Esophagus muscularis mucosa (tissue), 4 donors: Measurements from ENCODE around the gene PRAME. TPM values are rescaled to one million over a fixed set of nuclear protein-coding genes. Genes with fewer than 3 reads are reported as not detected.

Experiments used
- DNase-seq: peaks from one replicate; pipeline ENCODE4 v3.0.0-alpha.2; 2017; ENCODE audit errors: extremely low spot score
- H3K27ac ChIP-seq, 4 donors: fragments of 200-600 bp; sonication (generic); replicated peaks in 1 of 4; 1 replicate in 3 of 4; 2 replicates in 1 of 4; pipeline ENCODE4 v1.5.1; 2016 to 2019; ENCODE audit warnings: mild to moderate bottlenecking in 1 of 4
- H3K27me3 ChIP-seq, 4 donors: fragments of 200-600 bp; sonication (generic); one replicate each; pipeline versions ENCODE4 v1.5.1 to v1.6.0; 2016 to 2019
- H3K36me3 ChIP-seq, 4 donors: fragments of 200-600 bp; sonication (generic); one replicate each; pipeline ENCODE4 v1.5.1; 2016 to 2019
- H3K4me1 ChIP-seq, 4 donors: fragments of 200-600 bp; sonication (generic); one replicate each; pipeline ENCODE4 v1.5.1; 2016 to 2019
- H3K4me3 ChIP-seq, 4 donors: fragments of 200-600 bp; sonication (generic); 1 replicate in 2 of 4; 2 replicates in 2 of 4; pipeline ENCODE4 v1.5.1; 2016 to 2019; ENCODE audit warnings: mild to moderate bottlenecking in 4 of 4, moderate library complexity in 1 of 4
- H3K9me3 ChIP-seq, 4 donors: fragments of 200-600 bp; sonication (generic); 1 replicate in 3 of 4; 2 replicates in 1 of 4; pipeline ENCODE4 v1.5.1; 2016 to 2019
- CTCF ChIP-seq, 3 experiments: fragments of 200-600 bp in 2 of 3; fragments of 450-650 bp in 1 of 3; sonication (generic) in 2 of 3; IDR thresholded peaks; one replicate each; pipeline ENCODE4 v1.5.1; 2017 to 2019; ENCODE audit warnings: antibody characterized with exemption in 3 of 3, mild to moderate bottlenecking in 2 of 3, moderate library complexity in 1 of 3
- EP300 ChIP-seq: sonication (generic); formaldehyde crosslinking; IDR thresholded peaks from one replicate; pipeline ENCODE4 v1.6.1; 2017; ENCODE audit warnings: antibody characterized with exemption
- POLR2A ChIP-seq: fragments of 450-650 bp; IDR thresholded peaks from one replicate; pipeline ENCODE4 v1.6.1; 2017; ENCODE audit warnings: antibody characterized with exemption, moderate library complexity, mild to moderate bottlenecking, low read depth
- POLR2AphosphoS5 ChIP-seq, 2 donors: sonication (generic); formaldehyde crosslinking; IDR thresholded peaks; one replicate each; pipeline ENCODE4 v1.6.1; 2017; ENCODE audit warnings: antibody characterized with exemption in 2 of 2
- WGBS: methylation state at CpG from one replicate; pipeline ENCODE4 v1.1.5; 2018; 5-methylcytosine and 5-hydroxymethylcytosine counted together
- intact Hi-C: fragments of 100-400 bp; cut with DNase I; formaldehyde crosslinking; loops from one replicate; pipeline ENCODE4 v1.15.1; 2023
- total RNA-seq, 4 donors: library from RNA; depleted of rRNA; stranded (reverse); fragments of >200 nt; gene quantifications; one replicate each; pipeline versions ENCODE4 v1.1.0 to v1.2.1, GENCODE V29; 2016

Gene PRAME
- total RNA-seq, 4 donors from 2014 or later: not detected

GRCh38 chr22:22521631-22522030 lies 37.4 kb downstream of the PRAME start:
- no peak for TF ChIP-seq EP300
- TF ChIP-seq POLR2AphosphoS5 (IDR thresholded peaks at IDR 0.05): no peak
- no peak for TF ChIP-seq CTCF (IDR thresholded peaks at IDR 0.05)
- no peak for TF ChIP-seq POLR2A
- no peaks in the 10 kb centered on the region for H3K9me3 ChIP-seq
- H3K4me1 ChIP-seq: no peaks in the 10 kb centered on the region
- intact Hi-C loops: no loop called here
- H3K4me3 ChIP-seq: no peak overlapping the region
- H3K36me3 ChIP-seq: no peaks in the 10 kb centered on the region
- H3K27me3 ChIP-seq: peaks cover 0 to 44% (median 0%) of the 10 kb centered on the region in 4 donors
- no peak overlapping the region for H3K27ac ChIP-seq
- WGBS: 87% methylated on average over 8 of the region's 8 CpGs
- no peak for DNase-seq

GRCh38 chr22:22520667-22521602 lies 38.1 kb downstream of the PRAME start:
- Histone ChIP-seq H3K36me3 (no peaks in the 10 kb centered on the region), H3K9me3 (no peaks in the 10 kb centered on the region), H3K27me3 (peaks cover 0 to 51% (median 0%) of the 10 kb centered on the region in 4 donors), H3K27ac (no peak overlapping the region), H3K4me3 (no peak overlapping the region), H3K4me1 (no peaks in the 10 kb centered on the region)
- intact Hi-C loops: no loop called here
- WGBS: 82% methylated on average over 12 of the region's 12 CpGs
- no peak for DNase-seq
- no peak for TF ChIP-seq POLR2A
- no peak for TF ChIP-seq POLR2AphosphoS5 (IDR thresholded peaks at IDR 0.05)
- TF ChIP-seq CTCF (IDR thresholded peaks at IDR 0.05): no peak
- no peak for TF ChIP-seq EP300

- intact Hi-C loops: no loop called here
- TF ChIP-seq POLR2A (no peak), CTCF (IDR thresholded peaks at IDR 0.05) (no peak), POLR2AphosphoS5 (IDR thresholded peaks at IDR 0.05) (no peak), EP300 (no peak)
- WGBS: 59% methylated on average over 10 of the region's 12 CpGs
These were observed 38.9 kb downstream of the PRAME start, which contains the start of gene ZNF280A for GRCh38 chr22:22520020-22520656. Gene ZNF280A, minus strand, starts transcription at chr22:22520270. Its CDS starts 4,640 bp downstream, at chr22:22515630.

GRCh38 chr22:22519591-22519990 lies 39.5 kb downstream of the PRAME start:
- intact Hi-C loops: no loop called here
- H3K27me3 ChIP-seq: peaks cover 0 to 49% (median 0%) of the 10 kb centered on the region in 4 donors
- 90% methylated on average over 5 of the region's 5 CpGs for WGBS
- H3K4me1 ChIP-seq: no peaks in the 10 kb centered on the region
- no peak for DNase-seq
- no peaks in the 10 kb centered on the region for H3K36me3 ChIP-seq
- no peak overlapping the region for H3K4me3 ChIP-seq
- TF ChIP-seq CTCF (IDR thresholded peaks at IDR 0.05) (no peak), EP300 (no peak), POLR2AphosphoS5 (IDR thresholded peaks at IDR 0.05) (no peak), POLR2A (no peak)
- H3K27ac ChIP-seq: no peak overlapping the region
- H3K9me3 ChIP-seq: no peaks in the 10 kb centered on the region

More at GRCh38 chr22:22520020-22520656, 38.9 kb downstream of the PRAME start, which contains the start of gene ZNF280A:
- Histone ChIP-seq H3K9me3 (no peaks in the 10 kb centered on the region), H3K27ac (no peak within 1 kb of the TSS), H3K36me3 (no peaks in the 10 kb centered on the region), H3K4me1 (no peaks in the 10 kb centered on the region), H3K27me3 (peaks cover 0 to 54% (median 0%) of the 10 kb centered on the region in 4 donors), H3K4me3 (no peak within 1 kb of the TSS)
- no peak for DNase-seq
